Uterus (tissue), 4 donors: ENCODE measurements around the gene RNU7-1. TPM values are rescaled to one million over a fixed set of nuclear protein-coding genes. Genes with fewer than 3 reads are reported as not detected.

Experiments
- DNase-seq, 2 donors: peaks; one replicate each; pipeline ENCODE4 v3.0.0-alpha.2; 2019 to 2020
- H3K27ac ChIP-seq, 2 donors: fragments of 200-600 bp; sonication (generic); 1 replicate in 1 of 2; 2 replicates in 1 of 2; pipeline ENCODE4 v1.5.1; 2016 to 2018
- H3K27me3 ChIP-seq, 2 donors: fragments of 200-600 bp; sonication (generic); one replicate each; pipeline ENCODE4 v1.5.1; 2018 to 2019; ENCODE audit warnings: control low read depth in 1 of 2
- H3K36me3 ChIP-seq, 2 donors: fragments of 200-600 bp; sonication (generic); one replicate each; pipeline ENCODE4 v1.5.1; 2019; ENCODE audit warnings: control low read depth in 1 of 2
- H3K4me1 ChIP-seq, 2 donors: fragments of 200-600 bp; sonication (generic); one replicate each; pipeline ENCODE4 v1.5.1; 2018 to 2019; ENCODE audit warnings: control low read depth in 1 of 2
- H3K4me3 ChIP-seq, 2 donors: fragments of 200-600 bp; sonication (generic); 1 replicate in 1 of 2; 2 replicates in 1 of 2; pipeline ENCODE4 v1.5.1; 2018 to 2019; ENCODE audit warnings: mild to moderate bottlenecking in 1 of 2
- H3K9me3 ChIP-seq, 2 donors: fragments of 200-600 bp; sonication (generic); one replicate each; pipeline ENCODE4 v1.5.1; 2019; ENCODE audit warnings: control low read depth in 1 of 2
- POLR2A ChIP-seq, 2 donors: fragments of 450-650 bp; IDR thresholded peaks; one replicate each; pipeline ENCODE4 v1.6.1; 2016; ENCODE audit warnings: antibody characterized with exemption in 2 of 2, mild to moderate bottlenecking in 1 of 2, moderate library complexity in 1 of 2
- intact Hi-C: fragments of 100-400 bp; cut with DNase I; formaldehyde crosslinking; loops from one replicate; pipeline ENCODE4 v1.15.1; 2023; ENCODE audit warnings: low total_unique reads
- total RNA-seq, 4 donors: library from RNA; depleted of rRNA in 3 of 4; stranded (reverse); fragments of >200 nt in 3 of 4; gene quantifications; one replicate each; pipeline versions ENCODE4 v1.1.0 to v1.2.4, GENCODE V29; 2014 to 2023
- TF ChIP-seq, protein P1 (sequence below), 4 experiments: fragments of 200-600 bp in 2 of 4; fragments of 450-650 bp in 2 of 4; sonication (generic) in 2 of 4; IDR thresholded peaks; one replicate each; pipeline ENCODE4 v1.5.1; 2016 to 2019; ENCODE audit warnings: antibody characterized with exemption in 4 of 4, mild to moderate bottlenecking in 2 of 4, moderate library complexity in 1 of 4
- donor health status: DM: yes; HTN: yes; CAD: no.

Gene RNU7-1
- total RNA-seq, 4 donors from 2014 or later: not detected

DNA sequence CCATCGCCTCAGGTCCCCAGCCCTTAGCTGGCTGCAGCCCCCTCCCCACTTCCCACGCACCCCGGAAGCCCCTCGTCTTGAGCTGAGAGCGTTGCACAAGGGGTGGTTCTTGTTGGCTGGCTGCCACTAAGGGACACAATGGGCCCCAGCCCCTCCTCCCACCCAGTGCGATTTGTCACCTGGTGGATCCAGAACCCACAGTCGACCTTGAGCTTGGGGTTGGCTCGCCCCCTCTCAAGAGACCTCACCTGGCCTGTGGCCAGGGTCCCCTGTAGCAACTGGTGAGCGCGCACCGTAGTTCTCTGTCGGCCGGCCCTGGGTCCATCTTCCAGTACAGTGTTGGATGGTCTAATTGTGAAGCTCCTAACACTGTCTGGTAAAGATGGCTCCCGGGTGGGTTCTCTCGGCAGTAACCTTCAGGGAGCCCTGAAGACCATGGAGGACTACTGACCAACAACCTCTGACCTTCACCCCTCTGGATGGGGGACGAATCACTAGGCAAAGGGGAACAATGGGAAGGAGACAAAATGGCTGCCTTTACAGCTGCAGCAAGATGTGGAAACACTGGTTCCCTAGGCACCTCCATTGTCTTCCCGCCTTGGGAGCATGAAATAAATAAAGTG, 20.3 kb downstream of the RNU7-1 start:
- no peak for DNase-seq
- no peak overlapping the region for H3K27ac ChIP-seq
- peaks cover 4 to 6% of the 10 kb centered on the region in 2 donors for H3K4me1 ChIP-seq
- H3K36me3 ChIP-seq: no peaks in the 10 kb centered on the region
- no peaks in the 10 kb centered on the region for H3K9me3 ChIP-seq
- intact Hi-C loops: no loop called here
- no peak for TF ChIP-seq POLR2A (IDR thresholded peaks at IDR 0.05)
- TF ChIP-seq, protein P1, sequence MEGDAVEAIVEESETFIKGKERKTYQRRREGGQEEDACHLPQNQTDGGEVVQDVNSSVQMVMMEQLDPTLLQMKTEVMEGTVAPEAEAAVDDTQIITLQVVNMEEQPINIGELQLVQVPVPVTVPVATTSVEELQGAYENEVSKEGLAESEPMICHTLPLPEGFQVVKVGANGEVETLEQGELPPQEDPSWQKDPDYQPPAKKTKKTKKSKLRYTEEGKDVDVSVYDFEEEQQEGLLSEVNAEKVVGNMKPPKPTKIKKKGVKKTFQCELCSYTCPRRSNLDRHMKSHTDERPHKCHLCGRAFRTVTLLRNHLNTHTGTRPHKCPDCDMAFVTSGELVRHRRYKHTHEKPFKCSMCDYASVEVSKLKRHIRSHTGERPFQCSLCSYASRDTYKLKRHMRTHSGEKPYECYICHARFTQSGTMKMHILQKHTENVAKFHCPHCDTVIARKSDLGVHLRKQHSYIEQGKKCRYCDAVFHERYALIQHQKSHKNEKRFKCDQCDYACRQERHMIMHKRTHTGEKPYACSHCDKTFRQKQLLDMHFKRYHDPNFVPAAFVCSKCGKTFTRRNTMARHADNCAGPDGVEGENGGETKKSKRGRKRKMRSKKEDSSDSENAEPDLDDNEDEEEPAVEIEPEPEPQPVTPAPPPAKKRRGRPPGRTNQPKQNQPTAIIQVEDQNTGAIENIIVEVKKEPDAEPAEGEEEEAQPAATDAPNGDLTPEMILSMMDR (IDR thresholded peaks at IDR 0.05): no peak
- H3K27me3 ChIP-seq: no peaks in the 10 kb centered on the region
- H3K4me3 ChIP-seq: no peak overlapping the region

DNA sequence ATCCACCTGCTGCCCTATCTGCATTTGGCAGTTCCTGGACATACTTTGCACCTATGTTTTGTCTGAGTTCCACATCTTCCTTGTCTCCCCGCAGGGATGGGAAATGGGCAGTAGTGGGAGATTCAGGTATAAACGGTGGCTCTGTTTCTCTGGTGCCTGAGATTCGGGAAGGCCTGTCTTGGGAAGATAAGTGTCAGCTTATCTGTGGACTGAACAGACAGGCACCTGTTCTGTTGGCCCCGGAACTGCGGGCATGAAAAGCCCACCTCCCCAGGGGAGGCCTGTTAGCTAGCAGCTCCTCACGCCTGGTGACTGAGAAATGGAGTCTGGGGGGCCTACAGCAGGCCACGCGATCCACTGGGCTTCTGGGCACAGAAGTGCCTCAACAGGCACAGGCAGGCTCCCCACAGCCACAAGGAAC, 21.0 kb downstream of the RNU7-1 start:
- DNase-seq: no peak
- TF ChIP-seq, protein P1 (IDR thresholded peaks at IDR 0.05): no peak
- Histone ChIP-seq H3K9me3 (no peaks in the 10 kb centered on the region), H3K36me3 (no peaks in the 10 kb centered on the region), H3K27ac (peak overlapping the region; percentile 63 to 69), H3K4me1 (peaks cover 9 to 13% of the 10 kb centered on the region in 2 donors), H3K27me3 (no peaks in the 10 kb centered on the region), H3K4me3 (no peak overlapping the region)
- intact Hi-C loops: no loop called here

DNA sequence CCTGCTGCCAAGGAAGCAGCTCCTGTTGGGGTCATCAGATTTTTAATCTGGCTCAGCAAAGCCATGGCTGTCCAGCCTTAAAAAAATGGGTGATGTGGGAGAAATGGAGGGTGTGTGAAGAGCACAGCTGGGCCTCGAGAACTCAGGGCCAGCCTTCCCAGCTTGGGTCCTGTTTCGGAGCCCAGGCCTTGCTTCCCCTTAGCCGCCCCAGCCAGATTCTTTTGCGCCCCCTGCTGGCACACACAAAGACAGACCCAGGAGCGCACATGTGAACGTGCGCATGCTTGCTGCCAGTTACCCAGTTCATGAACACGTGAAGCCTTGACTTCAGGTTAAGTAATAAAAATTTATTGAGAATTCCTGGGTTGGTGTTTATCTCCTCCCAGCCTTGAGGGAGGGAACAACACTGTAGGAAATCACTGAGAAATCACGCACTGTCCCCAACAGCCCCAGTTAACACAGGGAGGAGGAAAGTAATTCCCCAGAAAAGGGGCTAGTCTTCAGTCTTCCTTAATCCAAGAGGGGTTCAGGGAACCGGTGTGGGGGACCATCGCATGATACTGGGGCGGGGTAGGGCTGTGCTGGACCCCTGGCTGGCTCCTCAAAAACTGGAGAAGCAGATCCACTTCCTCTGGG, 21.5 kb downstream of the RNU7-1 start:
- no peak overlapping the region for H3K4me3 ChIP-seq
- H3K9me3 ChIP-seq: no peaks in the 10 kb centered on the region
- no peaks in the 10 kb centered on the region for H3K27me3 ChIP-seq
- H3K4me1 ChIP-seq: peaks cover 9 to 15% of the 10 kb centered on the region in 2 donors
- peak; percentile 86 to 87 for DNase-seq
- no peaks in the 10 kb centered on the region for H3K36me3 ChIP-seq
- intact Hi-C loops: no loop called here
- peak overlapping the region; percentile 63 to 69 for H3K27ac ChIP-seq
- no peak for TF ChIP-seq POLR2A (IDR thresholded peaks at IDR 0.05)
- TF ChIP-seq, protein P1 (IDR thresholded peaks at IDR 0.05): peak; percentile 85 to 92 (median 88)

DNA sequence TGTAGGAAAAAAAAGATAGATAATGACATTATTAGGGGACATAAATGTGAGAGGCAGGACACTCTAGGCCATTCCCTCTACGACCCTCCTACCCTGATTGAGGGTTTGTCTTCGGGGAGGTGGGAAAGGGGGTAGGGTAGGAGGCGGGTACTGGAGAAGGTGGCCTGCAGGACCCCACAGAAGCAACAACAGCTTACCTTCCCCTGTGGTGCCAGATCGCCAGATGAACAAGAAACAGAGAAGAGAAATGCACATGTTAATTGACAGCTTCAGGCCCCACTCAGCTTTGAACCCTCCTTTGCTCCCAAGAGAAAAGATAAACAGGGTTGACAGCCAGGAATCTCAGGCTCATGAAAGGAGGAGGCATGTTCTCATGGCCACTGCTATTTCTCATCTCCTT, 22.1 kb downstream of the RNU7-1 start:
- no peak for DNase-seq
- H3K27me3 ChIP-seq: no peaks in the 10 kb centered on the region
- peak overlapping the region; percentile 46 to 63 for H3K27ac ChIP-seq
- H3K4me1 ChIP-seq: peaks cover 9 to 15% of the 10 kb centered on the region in 2 donors
- no peak for TF ChIP-seq POLR2A (IDR thresholded peaks at IDR 0.05)
- TF ChIP-seq, protein P1 (IDR thresholded peaks at IDR 0.05): no peak
- intact Hi-C loops: no loop called here
- H3K9me3 ChIP-seq: no peaks in the 10 kb centered on the region
- no peaks in the 10 kb centered on the region for H3K36me3 ChIP-seq
- H3K4me3 ChIP-seq: no peak overlapping the region

DNA sequence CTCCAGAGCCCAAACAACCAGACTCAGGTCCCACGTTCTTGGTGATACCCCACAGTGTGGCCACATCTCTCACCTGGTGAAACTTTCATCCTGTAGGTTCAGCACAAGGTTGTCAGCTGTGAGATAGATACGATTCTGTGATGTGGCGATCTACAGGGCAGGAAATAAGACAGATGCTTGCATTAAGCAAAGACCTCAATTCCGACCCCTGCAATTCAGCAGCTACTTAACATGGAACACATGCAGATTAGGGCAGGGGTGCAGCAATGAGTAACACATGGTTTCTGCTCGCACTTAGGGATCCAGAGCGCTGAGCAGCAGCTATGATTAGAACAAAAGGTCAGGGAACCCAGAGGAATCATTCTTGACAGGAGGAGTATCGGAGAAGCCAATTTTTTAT, 22.7 kb downstream of the RNU7-1 start:
- Histone ChIP-seq H3K27me3 (no peaks in the 10 kb centered on the region), H3K4me1 (peaks cover 9 to 15% of the 10 kb centered on the region in 2 donors), H3K9me3 (no peaks in the 10 kb centered on the region), H3K4me3 (no peak overlapping the region), H3K27ac (no peak overlapping the region), H3K36me3 (no peaks in the 10 kb centered on the region)
- DNase-seq: no peak
- TF ChIP-seq POLR2A (IDR thresholded peaks at IDR 0.05): no peak
- TF ChIP-seq, protein P1 (IDR thresholded peaks at IDR 0.05): no peak
- intact Hi-C loops: no loop called here
